ENCODE measurements around the gene SLC35D1.

Gene SLC35D1

DNA sequence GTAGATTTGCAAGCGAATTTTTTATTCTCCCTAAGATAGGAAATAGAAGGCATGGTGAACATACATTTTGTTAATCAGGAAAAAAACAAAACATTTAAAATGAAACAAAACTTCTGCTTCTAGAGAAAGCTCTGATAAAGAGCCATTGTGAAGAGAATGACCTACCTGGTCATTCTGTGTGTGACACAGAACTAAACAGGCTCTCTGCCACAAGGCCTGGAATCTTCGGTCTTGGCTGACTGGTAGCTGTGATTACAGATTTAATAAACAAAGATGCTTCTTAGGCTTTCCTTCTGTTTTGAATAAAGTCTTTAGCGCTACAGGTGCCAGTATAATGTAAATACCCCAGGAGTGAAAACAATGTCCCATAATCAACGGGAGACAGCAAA, 22.1 kb downstream of the SLC35D1 start:
- H3K27ac ChIP-seq, result no peak overlapping the region
- no peaks in the 10 kb centered on the region for H3K4me1 ChIP-seq (ENCODE audit: control insufficient read depth in 1 of 2, insufficient read depth in 1 of 2, low read depth in 1 of 2, low read length in 1 of 2)
- H3K27me3 ChIP-seq, result no peaks in the 10 kb centered on the region
- no peaks in the 10 kb centered on the region for H3K36me3 ChIP-seq
- no peak overlapping the region for H3K4me3 ChIP-seq (ENCODE audit: low read depth in 1 of 2, low read length in 1 of 2)
- no peaks in the 10 kb centered on the region for H3K9me3 ChIP-seq
- TF ChIP-seq, protein P1, sequence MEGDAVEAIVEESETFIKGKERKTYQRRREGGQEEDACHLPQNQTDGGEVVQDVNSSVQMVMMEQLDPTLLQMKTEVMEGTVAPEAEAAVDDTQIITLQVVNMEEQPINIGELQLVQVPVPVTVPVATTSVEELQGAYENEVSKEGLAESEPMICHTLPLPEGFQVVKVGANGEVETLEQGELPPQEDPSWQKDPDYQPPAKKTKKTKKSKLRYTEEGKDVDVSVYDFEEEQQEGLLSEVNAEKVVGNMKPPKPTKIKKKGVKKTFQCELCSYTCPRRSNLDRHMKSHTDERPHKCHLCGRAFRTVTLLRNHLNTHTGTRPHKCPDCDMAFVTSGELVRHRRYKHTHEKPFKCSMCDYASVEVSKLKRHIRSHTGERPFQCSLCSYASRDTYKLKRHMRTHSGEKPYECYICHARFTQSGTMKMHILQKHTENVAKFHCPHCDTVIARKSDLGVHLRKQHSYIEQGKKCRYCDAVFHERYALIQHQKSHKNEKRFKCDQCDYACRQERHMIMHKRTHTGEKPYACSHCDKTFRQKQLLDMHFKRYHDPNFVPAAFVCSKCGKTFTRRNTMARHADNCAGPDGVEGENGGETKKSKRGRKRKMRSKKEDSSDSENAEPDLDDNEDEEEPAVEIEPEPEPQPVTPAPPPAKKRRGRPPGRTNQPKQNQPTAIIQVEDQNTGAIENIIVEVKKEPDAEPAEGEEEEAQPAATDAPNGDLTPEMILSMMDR (IDR thresholded peaks at IDR 0.05), result no peak

- Histone ChIP-seq H3K36me3 (no peaks in the 10 kb centered on the region), H3K9me3 (no peaks in the 10 kb centered on the region), H3K4me3 (ENCODE audit: low read depth in 1 of 2, low read length in 1 of 2) (no peak overlapping the region), H3K27ac (no peak overlapping the region), H3K27me3 (no peaks in the 10 kb centered on the region), H3K4me1 (ENCODE audit: control insufficient read depth in 1 of 2, insufficient read depth in 1 of 2, low read depth in 1 of 2, low read length in 1 of 2) (no peaks in the 10 kb centered on the region)
- TF ChIP-seq, protein P1 (IDR thresholded peaks at IDR 0.05), result no peak
These were observed 22.7 kb downstream of the SLC35D1 start for GRCh38 chr1:67031121-67031858.

DNA sequence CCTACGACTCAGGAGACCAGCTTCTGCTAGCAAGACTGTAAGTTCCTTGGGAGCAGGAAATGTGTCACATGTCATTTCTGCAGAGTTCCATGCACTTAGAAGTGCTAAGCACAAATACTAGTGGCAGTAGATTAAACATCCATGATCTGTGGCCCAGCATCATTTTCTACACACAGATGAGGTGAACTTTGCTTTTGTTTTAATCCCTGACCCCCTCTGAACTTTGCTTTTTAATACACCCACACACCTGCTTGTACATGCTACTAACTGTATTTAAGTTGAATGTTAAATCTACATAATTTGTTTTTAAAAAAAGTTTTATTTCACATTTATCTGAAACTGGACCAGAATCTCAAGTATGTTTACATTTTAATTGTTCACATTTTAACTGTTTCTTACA, 24.5 kb downstream of the SLC35D1 start:
- no peaks in the 10 kb centered on the region for H3K9me3 ChIP-seq
- H3K4me1 ChIP-seq (ENCODE audit: control insufficient read depth in 1 of 2, insufficient read depth in 1 of 2, low read depth in 1 of 2, low read length in 1 of 2), result no peaks in the 10 kb centered on the region
- no peak overlapping the region for H3K4me3 ChIP-seq (ENCODE audit: low read depth in 1 of 2, low read length in 1 of 2)
- no peaks in the 10 kb centered on the region for H3K27me3 ChIP-seq
- TF ChIP-seq, protein P1 (IDR thresholded peaks at IDR 0.05), result no peak
- H3K36me3 ChIP-seq, result no peaks in the 10 kb centered on the region
- H3K27ac ChIP-seq, result no peak overlapping the region

DNA sequence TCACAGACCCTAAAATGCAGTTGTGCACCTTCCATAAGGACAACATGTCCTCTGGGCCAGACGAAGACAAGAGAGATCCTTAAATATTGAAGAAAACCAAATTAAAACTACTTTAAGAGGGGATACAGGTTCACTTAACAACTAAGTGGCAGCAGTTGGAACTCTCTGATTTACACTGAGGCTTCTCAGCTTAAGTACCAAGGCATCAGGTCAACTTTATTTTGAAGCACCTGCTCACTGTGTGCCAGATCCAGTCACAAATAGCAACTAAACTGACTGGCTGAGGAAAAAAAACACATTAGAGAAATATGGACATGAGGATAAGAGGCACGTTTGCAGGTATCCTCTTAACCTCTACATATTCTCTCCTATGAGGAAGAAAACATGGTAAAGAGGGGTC, 33.2 kb downstream of the SLC35D1 start:
- Histone ChIP-seq H3K9me3 (no peaks in the 10 kb centered on the region), H3K27me3 (no peaks in the 10 kb centered on the region), H3K36me3 (peaks cover 26% of the 10 kb centered on the region), H3K4me1 (ENCODE audit: control insufficient read depth in 1 of 2, insufficient read depth in 1 of 2, low read depth in 1 of 2, low read length in 1 of 2) (no peaks in the 10 kb centered on the region), H3K27ac (no peak overlapping the region), H3K4me3 (ENCODE audit: low read depth in 1 of 2, low read length in 1 of 2) (no peak overlapping the region)
- TF ChIP-seq, protein P1 (IDR thresholded peaks at IDR 0.05), result no peak

DNA sequence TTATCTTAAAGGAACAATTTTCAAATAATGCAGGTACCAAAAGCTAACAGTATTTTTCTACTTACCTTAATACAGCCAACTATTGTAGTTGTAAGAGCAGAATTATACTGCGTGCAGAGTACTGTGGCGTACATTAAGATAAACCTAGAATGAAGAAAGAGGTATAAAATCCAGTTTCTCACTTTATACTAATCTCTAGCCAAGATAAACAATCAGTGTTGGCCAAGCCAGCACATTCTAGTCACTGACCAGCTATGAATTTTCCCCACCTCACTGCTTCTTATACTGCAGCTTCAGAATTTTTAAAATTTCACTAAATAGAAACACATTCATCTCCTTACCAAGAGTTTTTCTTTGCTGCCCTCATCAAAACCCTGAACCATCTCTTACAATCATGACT, 33.6 kb downstream of the SLC35D1 start:
- Histone ChIP-seq H3K36me3 (peaks cover 26% of the 10 kb centered on the region), H3K27ac (no peak overlapping the region), H3K27me3 (no peaks in the 10 kb centered on the region), H3K4me1 (ENCODE audit: control insufficient read depth in 1 of 2, insufficient read depth in 1 of 2, low read depth in 1 of 2, low read length in 1 of 2) (no peaks in the 10 kb centered on the region), H3K9me3 (no peaks in the 10 kb centered on the region), H3K4me3 (ENCODE audit: low read depth in 1 of 2, low read length in 1 of 2) (no peak overlapping the region)
- TF ChIP-seq, protein P1 (IDR thresholded peaks at IDR 0.05), result no peak
